ENCODE results near the gene NT5C. TPM values are rescaled to one million over a fixed set of nuclear protein-coding genes. Genes with fewer than 3 reads are reported as not detected.
A peak's percentile ranks its signal among the peaks of the same experiment; 100 is the strongest.
"Not testable (repeated sequence)": the region's sequence is repeated elsewhere in the genome, so short reads cannot be mapped to it uniquely, and the experiment has no call there.

The NT5C gene
- total RNA-seq, 1 donor from 2014 or later: 46.8 TPM

- Mint-ChIP-seq H3K4me3 (peak overlapping the region; percentile 89), H3K36me3 (peaks cover 11% of the 10 kb centered on the region), H3K4me1 (peaks cover 11% of the 10 kb centered on the region), H3K9me3 (no peaks in the 10 kb centered on the region), H3K27me3 (ENCODE audit: low read depth) (no peaks in the 10 kb centered on the region), H3K27ac (peak overlapping the region; percentile 94)
- peak; percentile 44 to 76 for DNase-seq (ENCODE audit: low spot score in 2 of 2, unreplicated experiment in 2 of 2)
- no peak for TF ChIP-seq CTCF (IDR thresholded peaks at IDR 0.05; ENCODE audit: unreplicated experiment)
Measured at GRCh38 chr17:75130632-75131277, 787 bp downstream of the NT5C start.

- TF ChIP-seq CTCF (IDR thresholded peaks at IDR 0.05; ENCODE audit: unreplicated experiment): no peak
- DNase-seq (ENCODE audit: low spot score in 2 of 2, unreplicated experiment in 2 of 2): no peak
- Mint-ChIP-seq H3K27me3 (ENCODE audit: low read depth) (no peaks in the 10 kb centered on the region), H3K4me1 (peaks cover 11% of the 10 kb centered on the region), H3K27ac (peak overlapping the region; percentile 94), H3K9me3 (no peaks in the 10 kb centered on the region), H3K36me3 (peaks cover 9% of the 10 kb centered on the region), H3K4me3 (peak overlapping the region; percentile 89)
Measured at GRCh38 chr17:75130059-75130631, 1.4 kb downstream of the NT5C start.

GRCh38 chr17:75129576-75129975 is 2.0 kb downstream of the NT5C start:
- peak overlapping the region; percentile 34 for H3K4me3 Mint-ChIP-seq
- H3K4me1 Mint-ChIP-seq: peaks cover 11% of the 10 kb centered on the region
- H3K27ac Mint-ChIP-seq: no peak overlapping the region
- no peaks in the 10 kb centered on the region for H3K9me3 Mint-ChIP-seq
- DNase-seq (ENCODE audit: low spot score in 2 of 2, unreplicated experiment in 2 of 2): no peak
- no peak for TF ChIP-seq CTCF (IDR thresholded peaks at IDR 0.05; ENCODE audit: unreplicated experiment)
- H3K27me3 Mint-ChIP-seq (ENCODE audit: low read depth): no peaks in the 10 kb centered on the region
- H3K36me3 Mint-ChIP-seq: peaks cover 4% of the 10 kb centered on the region

GRCh38 chr17:75128694-75129505 is 2.6 kb downstream of the NT5C start:
- Mint-ChIP-seq H3K9me3 (no peaks in the 10 kb centered on the region), H3K27ac (no peak overlapping the region), H3K36me3 (peaks cover 4% of the 10 kb centered on the region), H3K27me3 (ENCODE audit: low read depth) (no peaks in the 10 kb centered on the region), H3K4me1 (peaks cover 11% of the 10 kb centered on the region), H3K4me3 (no peak overlapping the region)
- no peak for DNase-seq (ENCODE audit: low spot score in 2 of 2, unreplicated experiment in 2 of 2)
- no peak for TF ChIP-seq CTCF (IDR thresholded peaks at IDR 0.05; ENCODE audit: unreplicated experiment)

- H3K4me3 Mint-ChIP-seq; H3K27ac Mint-ChIP-seq; H3K9me3 Mint-ChIP-seq; H3K27me3 Mint-ChIP-seq (ENCODE audit: low read depth); H3K36me3 Mint-ChIP-seq; DNase-seq (ENCODE audit: low spot score in 2 of 2, unreplicated experiment in 2 of 2): not testable (repeated sequence)
- H3K4me1 Mint-ChIP-seq: peaks cover 11% of the 10 kb centered on the region
Measured at GRCh38 chr17:75127936-75128335, 3.6 kb downstream of the NT5C start.

- H3K36me3 Mint-ChIP-seq: peaks cover 4% of the 10 kb centered on the region
- H3K4me3 Mint-ChIP-seq: no peak overlapping the region
- no peak overlapping the region for H3K27ac Mint-ChIP-seq
- no peak for TF ChIP-seq CTCF (IDR thresholded peaks at IDR 0.05; ENCODE audit: unreplicated experiment)
- no peak for DNase-seq (ENCODE audit: low spot score in 2 of 2, unreplicated experiment in 2 of 2)
- H3K9me3 Mint-ChIP-seq: no peaks in the 10 kb centered on the region
- peaks cover 8% of the 10 kb centered on the region for H3K4me1 Mint-ChIP-seq
- no peaks in the 10 kb centered on the region for H3K27me3 Mint-ChIP-seq (ENCODE audit: low read depth)
Measured at GRCh38 chr17:75126954-75127353, 4.6 kb downstream of the NT5C start.
